Lower lobe of right lung (tissue), 2 donors: ENCODE measurements around the gene HSPA12B. TPM values are rescaled to one million over a fixed set of nuclear protein-coding genes. Genes with fewer than 3 reads are reported as not detected.

Source experiments
- ATAC-seq, 2 donors: fragments of 200-7000 bp; cut with Tn5 transposase; one replicate each; pipeline ENCODE4 v1.9.1; 2020 to 2022; ENCODE audit warnings: mild to moderate bottlenecking in 2 of 2, moderate library complexity in 2 of 2
- DNase-seq: peaks from one replicate; pipeline ENCODE4 v3.0.0-alpha.2; 2020
- H3K27ac ChIP-seq: fragments of 200-600 bp; one replicate; pipeline ENCODE4 v1.8.0; 2022
- H3K27me3 ChIP-seq: fragments of 200-600 bp; one replicate; pipeline ENCODE4 v1.8.0; 2022; ENCODE audit warnings: low read depth
- H3K36me3 ChIP-seq: fragments of 200-600 bp; one replicate; pipeline ENCODE4 v1.8.0; 2022; ENCODE audit warnings: mild to moderate bottlenecking
- H3K4me1 ChIP-seq: fragments of 200-600 bp; one replicate; pipeline ENCODE4 v1.8.0; 2022
- H3K4me3 ChIP-seq: fragments of 200-600 bp; one replicate; pipeline ENCODE4 v1.8.0; 2022; ENCODE audit warnings: mild to moderate bottlenecking
- H3K9me3 ChIP-seq: fragments of 200-600 bp; one replicate; pipeline ENCODE4 v1.8.0; 2022
- CTCF ChIP-seq: fragments of 200-600 bp; IDR thresholded peaks from one replicate; pipeline ENCODE4 v1.8.0; 2022; ENCODE audit warnings: antibody characterized with exemption, mild to moderate bottlenecking
- intact Hi-C: fragments of 100-400 bp; cut with DNase I; formaldehyde crosslinking; loops from one replicate; pipeline ENCODE4 v1.11.0; 2022
- total RNA-seq: library from RNA; stranded (reverse); fragmentation: NEBNext Ultra II Directional; extraction: Animal tissue kit (Norgen Biotek cat#: 25700); gene quantifications from one replicate; pipeline ENCODE4 v1.2.1, GENCODE V29; 2021
- donor health status: DM: no; HTN: yes; CAD: no; lungs with severe emphysema.

Gene HSPA12B
- total RNA-seq, 1 donor from 2014 or later: 36.9 TPM

GRCh38 chr20:3759884-3760283 is 27.4 kb downstream of the HSPA12B start:
- Histone ChIP-seq H3K4me3 (no peak overlapping the region), H3K36me3 (peaks cover 13% of the 10 kb centered on the region), H3K9me3 (no peaks in the 10 kb centered on the region), H3K27ac (no peak overlapping the region), H3K27me3 (no peaks in the 10 kb centered on the region), H3K4me1 (peaks cover 16% of the 10 kb centered on the region)
- DNase-seq (no peak), ATAC-seq (no peak)
- intact Hi-C loops: no loop called here
- TF ChIP-seq CTCF: no peak

DNA sequence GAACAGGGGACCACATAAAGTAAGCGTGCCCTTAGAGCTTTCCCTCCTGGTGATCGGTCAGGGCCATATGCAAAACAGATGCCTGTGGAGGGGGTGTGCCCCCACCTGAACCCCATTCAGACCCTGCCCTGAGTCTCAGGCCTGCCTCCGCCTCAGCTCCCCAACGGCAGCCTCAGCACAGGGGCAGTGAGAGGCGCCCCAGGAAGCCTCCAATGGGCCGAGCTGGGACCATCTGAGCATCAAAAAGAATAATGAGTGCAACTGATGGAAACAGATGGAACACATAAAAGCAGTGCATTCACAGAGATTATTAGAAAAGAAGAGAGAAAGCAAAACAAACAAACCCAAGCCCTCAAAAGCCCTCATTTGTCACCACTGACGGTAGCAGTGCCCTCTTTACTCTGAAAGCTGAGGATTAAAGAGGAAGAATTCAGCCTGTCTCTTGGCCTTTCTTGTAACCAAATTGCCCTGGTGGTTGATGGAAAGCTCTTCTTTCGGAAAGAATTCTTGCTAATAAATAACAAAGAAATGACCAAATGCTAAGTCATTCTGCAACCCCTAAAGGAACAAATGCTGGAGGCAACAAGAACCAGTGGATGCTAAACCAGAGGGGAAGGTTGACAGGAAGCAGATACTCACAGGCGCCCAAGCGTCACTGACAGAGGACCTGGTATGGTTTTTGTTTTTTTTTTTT is 28.3 kb downstream of the HSPA12B start:
- Histone ChIP-seq H3K4me1 (peaks cover 24% of the 10 kb centered on the region), H3K27me3 (no peaks in the 10 kb centered on the region), H3K27ac (no peak overlapping the region), H3K36me3 (peaks cover 13% of the 10 kb centered on the region), H3K9me3 (no peaks in the 10 kb centered on the region), H3K4me3 (no peak overlapping the region)
- intact Hi-C loops: no loop called here
- DNase-seq (no peak), ATAC-seq (no peak)
- TF ChIP-seq CTCF: no peak

DNA sequence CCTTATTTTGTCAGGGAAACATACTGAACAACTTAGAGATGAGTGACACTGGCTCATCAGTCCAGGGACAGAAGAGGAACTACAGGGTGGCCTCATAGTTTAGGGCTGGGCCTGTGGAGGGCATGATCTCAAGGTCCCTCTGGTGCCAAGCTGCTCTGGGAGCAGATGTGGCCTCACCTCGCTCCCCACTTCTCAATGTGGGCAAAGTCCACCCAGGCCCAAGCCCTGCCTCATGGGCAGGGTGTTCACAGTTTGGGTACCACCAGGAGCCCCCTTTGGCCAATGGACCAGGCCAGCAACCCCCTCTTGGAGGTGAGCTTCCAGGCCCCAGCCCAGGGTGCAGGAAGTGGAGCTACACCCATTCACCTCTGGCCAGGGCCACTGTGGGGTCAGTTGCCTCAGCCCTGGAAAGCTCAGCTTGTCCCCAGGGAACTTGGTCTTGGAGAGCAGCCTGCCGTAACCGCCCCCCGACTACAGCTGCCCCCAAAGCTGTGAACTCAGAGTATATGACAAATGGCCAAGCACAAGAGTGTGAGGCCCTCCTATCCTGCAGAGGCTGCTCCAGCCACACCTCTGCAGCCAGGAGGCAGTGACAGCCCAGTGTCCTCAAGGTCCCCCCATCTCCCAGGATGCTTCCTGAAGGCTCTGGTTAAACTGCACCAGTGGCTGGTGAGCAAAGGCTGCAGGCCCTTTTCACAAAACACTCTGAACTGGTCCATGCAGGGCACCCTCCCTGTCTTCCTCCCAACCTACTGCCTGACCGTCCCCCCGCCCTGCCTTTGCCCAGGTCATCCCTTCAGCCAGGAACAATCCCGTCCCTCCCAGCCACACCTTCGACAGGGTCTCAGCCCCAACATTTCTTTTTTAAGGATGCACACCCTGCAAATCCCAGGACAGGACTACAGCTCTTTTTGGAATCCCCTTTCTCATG is 31.5 kb downstream of the HSPA12B start:
- DNase-seq: peak; percentile 35
- Histone ChIP-seq H3K27me3 (no peaks in the 10 kb centered on the region), H3K9me3 (no peaks in the 10 kb centered on the region), H3K36me3 (peaks cover 5% of the 10 kb centered on the region), H3K4me3 (no peak overlapping the region), H3K4me1 (peaks cover 47% of the 10 kb centered on the region), H3K27ac (no peak overlapping the region)
- ATAC-seq: no peak
- intact Hi-C loops: no loop called here
- TF ChIP-seq CTCF: no peak

DNA sequence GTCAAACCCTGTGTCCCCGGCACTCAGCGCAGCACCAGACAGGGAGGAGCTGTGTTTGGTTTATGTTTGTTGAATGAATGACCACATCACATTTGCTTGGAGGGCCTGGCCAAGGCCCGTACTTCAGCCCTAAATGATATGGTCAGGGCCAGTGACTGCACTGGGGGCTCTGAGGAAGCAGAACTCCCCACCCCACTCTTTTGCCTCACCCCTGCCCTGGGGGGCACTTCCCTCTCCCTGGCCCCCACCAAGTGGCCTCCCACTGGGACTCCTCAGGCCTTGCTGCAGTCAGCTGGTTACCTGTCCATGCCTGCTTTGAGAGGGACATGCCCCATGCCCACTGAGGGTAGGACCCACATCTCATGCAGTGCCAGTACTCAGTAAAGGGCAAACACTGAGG is 32.2 kb downstream of the HSPA12B start:
- intact Hi-C loops: no loop called here
- Histone ChIP-seq H3K27ac (no peak overlapping the region), H3K4me1 (peaks cover 49% of the 10 kb centered on the region)

More for the DNA sequence above, 32.2 kb downstream of the HSPA12B start:
- TF ChIP-seq CTCF: no peak
- H3K4me3 ChIP-seq: no peak overlapping the region
- no peaks in the 10 kb centered on the region for H3K9me3 ChIP-seq
- H3K27me3 ChIP-seq: no peaks in the 10 kb centered on the region
- no peak for ATAC-seq
- peaks cover 5% of the 10 kb centered on the region for H3K36me3 ChIP-seq
- peak; percentile 32 for DNase-seq
